CD4-positive, alpha-beta T cell (primary cell): ENCODE data around the gene BRD3OS. TPM values are rescaled to one million over a fixed set of nuclear protein-coding genes. Genes with fewer than 3 reads are reported as not detected.

Experiments used
- ATAC-seq: fragments of 200-7000 bp; cut with Tn5 transposase; one replicate; pipeline ENCODE4 v1.10.0; 2022; ENCODE audit warnings: mild to moderate bottlenecking; ENCODE audit not compliant: poor library complexity
- CTCF ChIA-PET: fragments of 350-600 bp; sonication (Branson Sonifier 250); formaldehyde crosslinking; loops from one replicate; lab custom pipeline; 2021; ENCODE audit warnings: antibody characterized with exemption, inconsistent platforms; lab: Charles Lee
- POLR2A ChIA-PET: fragments of 350-600 bp; sonication (Branson Sonifier 250); formaldehyde crosslinking; loops from one replicate; lab custom pipeline; 2021; ENCODE audit warnings: antibody characterized with exemption, inconsistent platforms; lab: Charles Lee
- DNase-seq, 14 experiments: peaks; one replicate each; pipeline ENCODE4 v3.0.0-alpha.2; 2013 to 2020; ENCODE audit warnings: mixed read lengths in 2 of 14
- H3K27ac ChIP-seq, 2 donors: one replicate each; pipeline versions ENCODE4 v1.5.1 to v1.7.0; 2013; ENCODE audit warnings: low read length in 2 of 2, low read depth in 1 of 2, mild to moderate bottlenecking in 1 of 2
- H3K27me3 ChIP-seq, 2 experiments: 1 replicate in 1 of 2; 2 replicates in 1 of 2; pipeline versions ENCODE4 v1.6.1 to v1.7.0; 2013; ENCODE audit warnings: low read length in 2 of 2, control low read depth in 1 of 2, mild to moderate bottlenecking in 1 of 2, moderate library complexity in 1 of 2; ENCODE audit not compliant: insufficient read depth in 2 of 2, control insufficient read depth in 1 of 2
- H3K36me3 ChIP-seq: one replicate; pipeline ENCODE4 v1.6.1; 2013; ENCODE audit warnings: low read length, control low read depth; ENCODE audit not compliant: insufficient read depth
- H3K4me1 ChIP-seq: one replicate; pipeline ENCODE4 v1.6.1; 2013; ENCODE audit warnings: low read length, control low read depth; ENCODE audit not compliant: insufficient read depth
- H3K4me3 ChIP-seq: one replicate; pipeline ENCODE4 v1.5.1; 2013; ENCODE audit warnings: mild to moderate bottlenecking, low read length, moderate library complexity
- H3K9me3 ChIP-seq, 2 experiments: 1 replicate in 1 of 2; 2 replicates in 1 of 2; pipeline versions ENCODE4 v1.6.1 to v1.7.0; 2013; ENCODE audit warnings: low read length in 2 of 2, mild to moderate bottlenecking in 2 of 2, control low read depth in 1 of 2, moderate library complexity in 1 of 2; ENCODE audit not compliant: control insufficient read depth in 1 of 2, insufficient read depth in 1 of 2
- H3K27ac Mint-ChIP-seq: one replicate; pipeline ENCODE4 v1.8.0; 2020; ENCODE audit warnings: mixed read lengths
- H3K27me3 Mint-ChIP-seq: one replicate; pipeline ENCODE4 v1.8.0; 2021; ENCODE audit warnings: mixed read lengths
- H3K36me3 Mint-ChIP-seq: one replicate; pipeline ENCODE4 v1.8.0; 2021; ENCODE audit warnings: low read depth, mixed read lengths
- H3K4me1 Mint-ChIP-seq: one replicate; pipeline ENCODE4 v1.8.0; 2021; ENCODE audit warnings: low read depth, mixed read lengths
- H3K4me3 Mint-ChIP-seq: one replicate; pipeline ENCODE4 v1.8.0; 2020; ENCODE audit warnings: mild to moderate bottlenecking, mixed read lengths
- H3K9me3 Mint-ChIP-seq: one replicate; pipeline ENCODE4 v1.8.0; 2020; ENCODE audit warnings: mixed read lengths
- intact Hi-C, 2 experiments: fragments of 100-400 bp; cut with DNase I in 1 of 2; cut with micrococcal nuclease in 1 of 2; formaldehyde crosslinking; loops; one replicate each; pipeline versions ENCODE4 v1.15.1 to v1.9.0; 2023 to 2025; cut with DNase I, micrococcal nuclease
- total RNA-seq, 174 experiments: library from RNA in 2 of 174; stranded (reverse) in 2 of 174; gene quantifications; one replicate each; pipeline ENCODE4 v1.2.3 and lab custom pipeline; 2021 to 2026
- TF ChIP-seq, protein P1 (sequence below): fragments of 200-600 bp; IDR thresholded peaks from one replicate; pipeline ENCODE4 v1.8.0; 2022; ENCODE audit warnings: antibody characterized with exemption, mild to moderate bottlenecking

Gene BRD3OS
- total RNA-seq, 2 experiments from 2014 or later = 4.0 to 4.9 TPM

DNA sequence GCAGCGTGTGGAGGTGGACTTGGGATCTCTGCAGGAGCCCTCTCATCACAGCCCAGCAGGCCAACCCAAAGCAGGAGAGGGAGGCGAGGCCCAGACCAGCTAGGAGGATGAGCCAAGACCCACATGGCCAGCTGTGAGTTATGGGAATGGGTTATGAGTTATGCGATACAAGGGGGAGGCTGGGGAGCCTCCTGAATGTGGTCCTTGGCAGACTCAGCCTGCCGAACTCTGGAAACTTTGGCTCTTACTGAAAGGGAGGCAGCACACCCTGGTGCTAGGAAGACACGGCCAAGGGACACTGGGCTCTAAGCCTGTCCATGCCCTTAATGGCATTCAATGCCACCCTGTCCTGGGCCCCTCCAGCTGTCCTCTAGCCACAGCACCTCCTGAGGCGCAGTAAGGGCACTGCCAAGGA is 25.4 kb upstream of the BRD3OS start:
- Mint-ChIP-seq H3K4me3 (no peak overlapping the region), H3K27me3 (no peaks in the 10 kb centered on the region), H3K36me3 (no peaks in the 10 kb centered on the region), H3K4me1 (no peaks in the 10 kb centered on the region), H3K27ac (no peak overlapping the region), H3K9me3 (no peaks in the 10 kb centered on the region)
- TF ChIP-seq, protein P1, sequence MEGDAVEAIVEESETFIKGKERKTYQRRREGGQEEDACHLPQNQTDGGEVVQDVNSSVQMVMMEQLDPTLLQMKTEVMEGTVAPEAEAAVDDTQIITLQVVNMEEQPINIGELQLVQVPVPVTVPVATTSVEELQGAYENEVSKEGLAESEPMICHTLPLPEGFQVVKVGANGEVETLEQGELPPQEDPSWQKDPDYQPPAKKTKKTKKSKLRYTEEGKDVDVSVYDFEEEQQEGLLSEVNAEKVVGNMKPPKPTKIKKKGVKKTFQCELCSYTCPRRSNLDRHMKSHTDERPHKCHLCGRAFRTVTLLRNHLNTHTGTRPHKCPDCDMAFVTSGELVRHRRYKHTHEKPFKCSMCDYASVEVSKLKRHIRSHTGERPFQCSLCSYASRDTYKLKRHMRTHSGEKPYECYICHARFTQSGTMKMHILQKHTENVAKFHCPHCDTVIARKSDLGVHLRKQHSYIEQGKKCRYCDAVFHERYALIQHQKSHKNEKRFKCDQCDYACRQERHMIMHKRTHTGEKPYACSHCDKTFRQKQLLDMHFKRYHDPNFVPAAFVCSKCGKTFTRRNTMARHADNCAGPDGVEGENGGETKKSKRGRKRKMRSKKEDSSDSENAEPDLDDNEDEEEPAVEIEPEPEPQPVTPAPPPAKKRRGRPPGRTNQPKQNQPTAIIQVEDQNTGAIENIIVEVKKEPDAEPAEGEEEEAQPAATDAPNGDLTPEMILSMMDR = no peak
- H3K9me3 ChIP-seq = peaks cover 0 to 3% of the 10 kb centered on the region in 2 experiments
- ChIA-PET POLR2A (no interaction called here), CTCF (no interaction called here)
- H3K36me3 ChIP-seq = no peaks in the 10 kb centered on the region
- no peak overlapping the region for H3K4me3 ChIP-seq
- ATAC-seq = no peak
- DNase-seq = no peak
- no peaks in the 10 kb centered on the region for H3K4me1 ChIP-seq
- no peak overlapping the region for H3K27ac ChIP-seq
- intact Hi-C loops = loop anchor here in 1 of 2 experiments (10.0 kb wide), 1 partner anchor 465 kb away; the partner anchor contains the start of gene ADAMTSL2
- H3K27me3 ChIP-seq = no peaks in the 10 kb centered on the region

DNA sequence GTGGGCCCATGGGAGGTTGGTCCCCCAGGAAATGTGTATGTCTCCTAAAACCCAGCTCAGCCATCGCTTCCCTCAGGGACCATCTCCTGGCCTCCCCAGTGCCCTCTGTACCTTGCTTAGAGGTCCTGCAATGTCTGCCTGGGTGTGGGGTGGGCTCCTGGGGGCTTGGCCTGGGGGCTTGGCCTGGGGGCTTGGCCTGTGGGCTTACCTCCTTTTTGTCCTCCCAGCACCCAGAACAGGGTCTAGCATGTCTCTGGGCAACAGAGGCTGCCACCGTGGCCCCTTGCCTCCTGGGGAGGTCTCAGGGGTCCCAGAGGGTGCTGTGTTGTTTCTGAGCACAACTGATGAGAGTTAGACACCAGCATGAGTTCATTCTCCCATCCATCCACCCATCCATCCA is 22.5 kb upstream of the BRD3OS start:
- ChIA-PET CTCF (no interaction called here), POLR2A (no interaction called here)
- Histone ChIP-seq H3K27me3 (peaks cover 0 to 4% of the 10 kb centered on the region in 2 experiments), H3K36me3 (no peaks in the 10 kb centered on the region), H3K9me3 (no peaks in the 10 kb centered on the region), H3K4me3 (no peak overlapping the region), H3K4me1 (no peaks in the 10 kb centered on the region), H3K27ac (no peak overlapping the region)
- DNase-seq (no peak), ATAC-seq (no peak)
- Mint-ChIP-seq H3K27me3 (peaks cover 5% of the 10 kb centered on the region), H3K4me1 (no peaks in the 10 kb centered on the region), H3K4me3 (no peak overlapping the region), H3K27ac (no peak overlapping the region), H3K36me3 (no peaks in the 10 kb centered on the region), H3K9me3 (no peaks in the 10 kb centered on the region)
- intact Hi-C loops = no loop called here
- TF ChIP-seq, protein P1 = no peak

DNA sequence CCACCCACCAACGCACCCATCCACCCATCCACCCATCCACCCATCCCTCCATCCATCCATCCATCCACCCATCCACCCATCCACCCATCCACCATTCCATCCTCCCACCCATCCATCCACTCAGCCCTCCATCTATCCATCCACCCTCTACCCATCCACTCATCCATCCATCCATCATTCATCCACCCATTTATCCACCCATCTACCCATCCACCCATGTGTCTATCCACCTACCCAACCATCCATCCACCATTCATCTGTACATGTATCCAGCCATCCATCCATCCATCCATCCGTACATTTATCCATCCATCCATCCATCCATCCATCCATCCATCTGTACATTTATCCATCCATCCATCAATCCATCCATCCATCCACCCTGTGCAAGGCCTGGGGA is 22.0 kb upstream of the BRD3OS start:
- Mint-ChIP-seq H3K4me3 (no peak overlapping the region), H3K27me3 (peaks cover 5% of the 10 kb centered on the region)
- CTCF ChIA-PET = interaction anchor here (0.5 kb wide), 1 partner anchor 981 kb away, joined by 3 read pairs; no protein-coding TSS in a partner anchor

More for the DNA sequence above, 22.0 kb upstream of the BRD3OS start:
- Mint-ChIP-seq H3K27ac (no peak overlapping the region), H3K9me3 (no peaks in the 10 kb centered on the region), H3K36me3 (no peaks in the 10 kb centered on the region), H3K4me1 (no peaks in the 10 kb centered on the region)
- no peaks in the 10 kb centered on the region for H3K36me3 ChIP-seq
- no peak for DNase-seq
- H3K4me1 ChIP-seq = no peaks in the 10 kb centered on the region
- TF ChIP-seq, protein P1 = no peak
- intact Hi-C loops = no loop called here
- POLR2A ChIA-PET = no interaction called here
- H3K9me3 ChIP-seq = no peaks in the 10 kb centered on the region
- no peak for ATAC-seq
- no peak overlapping the region for H3K4me3 ChIP-seq
- H3K27me3 ChIP-seq = peaks cover 0 to 4% of the 10 kb centered on the region in 2 experiments
- H3K27ac ChIP-seq = no peak overlapping the region
